NB4 (cell line): ENCODE measurements around the gene PLEKHG2.

Source experiments
- DNase-seq: peaks from one replicate; pipeline ENCODE4 v3.0.0; 2010; ENCODE audit warnings: low read depth
- H3K4me3 ChIP-seq: one replicate; pipeline ENCODE4 v1.5.1; 2011; ENCODE audit warnings: mild to moderate bottlenecking, low read depth, low read length, moderate library complexity
- MYC ChIP-seq: IDR thresholded peaks from 2 replicates; pipeline ENCODE4 v1.6.1; 2011; ENCODE audit warnings: low read depth, low read length
- POLR2A ChIP-seq: IDR thresholded peaks from 2 replicates; pipeline ENCODE4 v1.6.1; 2011; ENCODE audit warnings: mild to moderate bottlenecking; ENCODE audit not compliant: insufficient read length; ENCODE audit errors: extremely low read depth
- TF ChIP-seq, protein P1 (sequence below): IDR thresholded peaks from 2 replicates; pipeline ENCODE4 v1.6.1; 2011; ENCODE audit warnings: low read depth, low read length
- TF ChIP-seq, protein P2 (sequence below): IDR thresholded peaks from one replicate; pipeline ENCODE4 v1.5.1; 2012; ENCODE audit warnings: low read depth, low read length

The PLEKHG2 gene

DNA sequence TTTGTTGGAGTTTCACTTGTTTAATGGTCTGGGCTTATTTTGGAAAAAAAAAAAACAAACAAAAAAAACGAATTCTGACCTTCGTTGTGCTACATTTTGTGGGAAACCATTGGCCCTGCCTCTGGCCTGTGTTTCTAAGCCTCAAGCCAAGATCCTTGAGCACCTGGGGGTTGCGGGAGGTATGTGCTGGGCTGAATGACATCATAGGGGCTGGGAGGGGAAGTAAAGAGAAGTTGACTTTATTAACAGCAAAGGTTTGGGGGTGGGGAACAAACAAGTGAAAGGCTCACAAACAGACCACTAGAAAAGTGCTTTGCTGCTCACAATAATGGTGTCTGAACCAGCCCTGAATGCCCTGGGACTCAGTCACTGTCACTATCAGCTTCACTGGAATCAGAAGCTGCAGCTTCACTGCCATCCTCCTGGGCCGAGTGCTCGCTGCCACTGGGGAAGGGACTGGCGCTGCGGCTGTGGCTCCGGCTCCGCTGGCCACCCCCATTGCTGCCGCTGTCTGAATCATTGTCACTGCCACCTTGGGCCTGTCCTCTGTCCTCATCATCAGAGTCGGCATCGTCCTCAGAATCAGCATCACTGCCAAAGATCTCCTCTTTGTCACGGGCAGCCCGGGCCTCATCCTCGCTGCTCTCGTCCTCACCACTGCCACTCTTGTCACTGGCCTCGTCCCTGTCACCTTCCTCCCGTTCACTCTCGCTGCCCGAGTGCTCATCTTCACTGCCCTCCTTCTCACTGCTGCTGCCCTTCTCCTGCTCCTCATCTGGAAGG lies 26.6 kb upstream of the PLEKHG2 start:
- no peak overlapping the region for H3K4me3 ChIP-seq
- TF ChIP-seq, protein P1, sequence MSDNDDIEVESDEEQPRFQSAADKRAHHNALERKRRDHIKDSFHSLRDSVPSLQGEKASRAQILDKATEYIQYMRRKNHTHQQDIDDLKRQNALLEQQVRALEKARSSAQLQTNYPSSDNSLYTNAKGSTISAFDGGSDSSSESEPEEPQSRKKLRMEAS, result no peak
- TF ChIP-seq POLR2A (no peak), MYC (no peak)
- TF ChIP-seq, protein P2, sequence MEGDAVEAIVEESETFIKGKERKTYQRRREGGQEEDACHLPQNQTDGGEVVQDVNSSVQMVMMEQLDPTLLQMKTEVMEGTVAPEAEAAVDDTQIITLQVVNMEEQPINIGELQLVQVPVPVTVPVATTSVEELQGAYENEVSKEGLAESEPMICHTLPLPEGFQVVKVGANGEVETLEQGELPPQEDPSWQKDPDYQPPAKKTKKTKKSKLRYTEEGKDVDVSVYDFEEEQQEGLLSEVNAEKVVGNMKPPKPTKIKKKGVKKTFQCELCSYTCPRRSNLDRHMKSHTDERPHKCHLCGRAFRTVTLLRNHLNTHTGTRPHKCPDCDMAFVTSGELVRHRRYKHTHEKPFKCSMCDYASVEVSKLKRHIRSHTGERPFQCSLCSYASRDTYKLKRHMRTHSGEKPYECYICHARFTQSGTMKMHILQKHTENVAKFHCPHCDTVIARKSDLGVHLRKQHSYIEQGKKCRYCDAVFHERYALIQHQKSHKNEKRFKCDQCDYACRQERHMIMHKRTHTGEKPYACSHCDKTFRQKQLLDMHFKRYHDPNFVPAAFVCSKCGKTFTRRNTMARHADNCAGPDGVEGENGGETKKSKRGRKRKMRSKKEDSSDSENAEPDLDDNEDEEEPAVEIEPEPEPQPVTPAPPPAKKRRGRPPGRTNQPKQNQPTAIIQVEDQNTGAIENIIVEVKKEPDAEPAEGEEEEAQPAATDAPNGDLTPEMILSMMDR, result no peak
- no peak for DNase-seq

DNA sequence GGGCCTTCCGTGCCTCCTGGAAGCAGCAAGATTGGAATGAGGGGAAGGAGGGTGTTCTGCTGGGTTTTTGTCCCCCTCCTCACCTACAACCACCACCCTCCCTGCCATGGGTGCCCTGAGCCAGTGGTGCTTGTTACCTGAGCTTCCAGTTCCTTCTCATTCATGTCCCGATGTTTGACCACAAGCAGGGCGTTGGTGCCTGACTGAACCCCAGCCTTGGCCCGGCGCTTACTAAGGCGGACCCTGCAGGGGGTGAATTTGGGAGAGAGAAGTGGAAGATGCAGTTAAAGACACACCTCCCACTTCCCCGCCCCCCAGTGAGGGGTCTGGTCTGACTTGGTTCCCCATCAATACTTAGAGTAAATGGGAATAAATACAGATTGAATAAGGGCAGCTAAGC lies 25.9 kb upstream of the PLEKHG2 start:
- no peak overlapping the region for H3K4me3 ChIP-seq
- TF ChIP-seq POLR2A (no peak), MYC (no peak)
- TF ChIP-seq, protein P2, result no peak
- TF ChIP-seq, protein P1, result no peak
- DNase-seq, result no peak

DNA sequence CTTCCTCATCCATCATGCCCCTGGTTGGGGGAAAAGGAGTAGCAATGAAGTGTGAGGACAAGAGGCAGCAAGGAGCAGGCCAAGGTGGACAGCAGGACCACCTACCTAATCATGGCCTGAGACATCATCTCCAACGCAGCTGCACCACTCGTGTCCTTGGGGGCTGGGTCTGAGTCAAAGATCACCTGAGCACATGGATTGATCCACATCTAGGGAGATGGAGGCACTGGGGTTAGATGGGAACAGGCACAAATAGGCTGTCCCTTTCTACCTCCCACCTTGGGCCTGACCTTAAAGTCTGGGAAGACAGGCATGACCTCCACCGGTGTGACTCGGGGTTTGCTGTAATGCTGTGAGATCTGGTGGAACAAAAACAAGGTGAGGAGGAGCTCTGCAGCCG lies 23.8 kb upstream of the PLEKHG2 start:
- TF ChIP-seq, protein P2, result no peak
- no peak for TF ChIP-seq MYC
- TF ChIP-seq POLR2A, result no peak
- TF ChIP-seq, protein P1, result no peak

DNA sequence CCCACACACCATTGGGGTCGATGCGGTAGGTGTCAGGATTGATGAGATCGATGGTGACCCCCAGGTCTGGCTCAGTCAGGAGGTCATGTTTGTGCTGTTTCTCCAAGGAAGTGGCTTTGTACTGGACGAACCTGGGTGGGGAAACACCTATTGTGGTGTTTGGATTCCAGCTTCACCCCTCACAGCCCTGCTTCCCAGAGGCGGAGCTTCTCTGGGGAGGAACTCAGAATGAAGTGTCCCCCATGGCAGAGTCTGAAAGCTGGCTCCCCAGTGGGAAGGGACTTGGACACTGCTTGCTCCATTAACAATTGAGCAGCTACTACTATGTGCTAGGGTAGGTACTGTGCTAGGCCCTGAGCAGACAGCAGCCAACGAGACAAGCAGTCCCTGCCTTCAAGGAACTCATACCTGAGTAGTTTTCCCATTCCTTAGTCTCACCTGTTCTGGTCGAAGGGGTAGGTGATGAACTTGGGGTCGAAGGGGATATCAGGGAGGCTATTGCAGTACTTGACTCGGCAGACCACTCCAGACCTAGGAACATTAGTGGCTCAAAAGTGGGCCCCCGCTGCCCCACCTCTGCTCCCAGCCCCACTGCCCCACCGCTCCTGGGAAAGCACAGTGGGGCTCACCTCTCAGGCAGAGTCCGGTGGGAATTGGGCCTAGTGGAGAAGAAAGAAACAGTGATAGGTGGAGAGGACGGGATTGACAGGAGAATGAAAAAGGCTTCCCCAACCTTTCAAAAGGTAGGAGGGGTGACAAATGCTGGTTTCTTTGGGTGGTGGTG lies 22.6 kb upstream of the PLEKHG2 start:
- TF ChIP-seq, protein P2, result no peak
- TF ChIP-seq, protein P1, result no peak
- TF ChIP-seq POLR2A, result no peak
- TF ChIP-seq MYC, result no peak
- H3K4me3 ChIP-seq, result peak overlapping the region; percentile 95
- no peak for DNase-seq

More for the DNA sequence above, 23.8 kb upstream of the PLEKHG2 start:
- no peak overlapping the region for H3K4me3 ChIP-seq
- DNase-seq, result no peak

DNA sequence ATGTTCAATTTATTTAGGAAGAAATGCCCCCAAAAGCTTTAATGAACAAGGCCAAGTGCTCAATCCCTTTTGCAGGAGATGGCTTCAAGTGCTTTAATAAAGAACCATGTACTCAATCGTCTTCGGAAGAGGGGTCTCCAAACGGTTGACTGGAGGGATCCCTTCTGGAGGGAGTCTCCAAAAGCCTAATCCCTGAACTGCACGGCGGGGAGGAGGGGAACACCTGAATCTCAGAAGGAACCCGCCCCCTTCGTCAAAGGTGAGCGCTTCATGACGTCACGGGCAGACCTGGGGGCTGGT lies 22.1 kb upstream of the PLEKHG2 start:
- H3K4me3 ChIP-seq, result peak overlapping the region; percentile 95
- TF ChIP-seq, protein P2, result no peak
- TF ChIP-seq, protein P1, result no peak
- no peak for TF ChIP-seq MYC
- no peak for DNase-seq
